Peyer's patch (tissue), 4 donors: ENCODE measurements around the gene ZNF491. TPM values are rescaled to one million over a fixed set of nuclear protein-coding genes. Genes with fewer than 3 reads are reported as not detected.

Experiments used
- DNase-seq, 3 donors: peaks; one replicate each; pipeline ENCODE4 v3.0.0-alpha.2; 2017 to 2019
- H3K27ac ChIP-seq, 4 donors: fragments of 200-600 bp; sonication (generic); one replicate each; pipeline ENCODE4 v1.5.1; 2016 to 2019
- H3K27me3 ChIP-seq, 2 donors: fragments of 200-600 bp; sonication (generic); one replicate each; pipeline ENCODE4 v1.5.1; 2019
- H3K36me3 ChIP-seq, 3 donors: fragments of 200-600 bp; sonication (generic); one replicate each; pipeline ENCODE4 v1.5.1; 2016 to 2019
- H3K4me1 ChIP-seq, 4 donors: fragments of 200-600 bp; sonication (generic); one replicate each; pipeline ENCODE4 v1.5.1; 2016 to 2019
- H3K4me3 ChIP-seq, 4 donors: fragments of 200-600 bp; sonication (generic); 1 replicate in 3 of 4; 2 replicates in 1 of 4; pipeline ENCODE4 v1.5.1; 2016 to 2019; ENCODE audit warnings: mild to moderate bottlenecking in 1 of 4
- H3K9me3 ChIP-seq, 4 donors: fragments of 200-600 bp; sonication (generic); one replicate each; pipeline ENCODE4 v1.5.1; 2016 to 2019; ENCODE audit warnings: mild to moderate bottlenecking in 1 of 4
- POLR2A ChIP-seq, 2 donors: fragments of 450-650 bp; IDR thresholded peaks; one replicate each; pipeline ENCODE4 v1.5.1; 2017; ENCODE audit warnings: antibody characterized with exemption in 2 of 2, mild to moderate bottlenecking in 2 of 2, moderate library complexity in 2 of 2
- total RNA-seq, 4 donors: library from RNA; depleted of rRNA; stranded (reverse); fragments of >200 nt; gene quantifications; one replicate each; pipeline ENCODE4 v1.1.0, GENCODE V29; 2016
- TF ChIP-seq, protein P1 (sequence below), 6 experiments: fragments of 450-650 bp in 4 of 6; fragments of 200-600 bp in 2 of 6; sonication (generic) in 1 of 6; IDR thresholded peaks; one replicate each; pipeline ENCODE4 v1.5.1; 2017 to 2019; ENCODE audit warnings: antibody characterized with exemption in 6 of 6, mild to moderate bottlenecking in 3 of 6, moderate library complexity in 1 of 6

Gene ZNF491
- total RNA-seq, result 1 to 10 TPM; 1.1 to 1.9 (median 1.4) TPM

DNA sequence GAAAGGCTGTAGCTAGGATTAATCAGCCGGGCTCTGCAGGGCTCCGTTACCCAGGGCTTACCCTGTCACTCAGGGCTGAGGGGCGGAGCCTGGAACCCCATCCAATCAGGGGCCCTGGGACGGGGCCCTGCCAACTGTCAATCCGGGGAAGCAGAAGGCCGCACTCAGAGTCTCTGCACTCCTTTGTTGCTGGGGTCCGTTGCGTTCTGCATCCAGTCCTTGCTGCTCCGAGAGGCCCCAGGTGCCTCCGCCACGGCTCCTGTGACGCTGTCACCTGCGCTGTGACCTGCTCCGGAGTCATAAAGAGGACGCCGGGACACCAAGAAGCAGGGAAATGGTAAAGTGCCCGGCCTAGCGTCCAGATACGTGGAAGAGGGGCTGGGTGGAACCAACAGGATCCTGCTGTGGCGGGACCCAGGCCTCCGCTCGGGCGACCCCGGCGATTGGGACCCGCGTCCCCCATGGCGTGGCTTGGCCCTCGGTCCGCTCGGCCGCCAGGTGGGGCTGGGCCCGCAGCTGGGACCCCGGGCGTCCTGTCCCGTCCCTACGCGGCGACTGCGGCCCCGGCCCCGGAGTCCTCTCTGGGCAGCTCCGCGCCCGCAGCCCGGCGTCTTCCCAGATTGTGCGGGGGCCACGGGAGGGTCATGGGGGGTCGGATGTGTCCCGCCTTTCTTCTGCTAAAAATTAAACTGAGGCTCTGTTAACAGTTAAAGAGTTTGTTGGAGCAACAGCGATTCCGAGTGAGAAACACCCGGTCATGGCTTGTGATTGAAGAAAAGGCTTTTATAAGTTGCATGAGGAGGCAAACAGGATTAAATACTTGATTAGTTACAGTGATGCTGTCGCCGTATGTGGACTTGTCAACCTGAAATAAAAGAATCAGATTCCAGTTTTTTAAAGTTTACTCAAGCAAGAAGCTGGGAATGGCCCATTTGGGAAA is at the start of gene ZNF491:
Gene ZNF491 (plus strand): TSS at position 133 of the 940 bp plus-strand sequence. CDS start 7,431 bp downstream, outside the sequence.
- peaks cover 0 to 18% (median 2%) of the 10 kb centered on the region in 4 donors for H3K4me1 ChIP-seq
- H3K27me3 ChIP-seq, result no peaks in the 10 kb centered on the region
- no peaks in the 10 kb centered on the region for H3K9me3 ChIP-seq
- peak within 1 kb of the TSS; percentile 57 to 74 (median 65) for H3K4me3 ChIP-seq
- H3K27ac ChIP-seq, result peak within 1 kb of the TSS; percentile 61 to 82 (median 78)
- peak; percentile 94 to 97 (median 96) for DNase-seq
- H3K36me3 ChIP-seq, result no peaks in the 10 kb centered on the region
- peak; percentile 31 to 58 for TF ChIP-seq POLR2A (IDR thresholded peaks at IDR 0.05)
- TF ChIP-seq, protein P1, sequence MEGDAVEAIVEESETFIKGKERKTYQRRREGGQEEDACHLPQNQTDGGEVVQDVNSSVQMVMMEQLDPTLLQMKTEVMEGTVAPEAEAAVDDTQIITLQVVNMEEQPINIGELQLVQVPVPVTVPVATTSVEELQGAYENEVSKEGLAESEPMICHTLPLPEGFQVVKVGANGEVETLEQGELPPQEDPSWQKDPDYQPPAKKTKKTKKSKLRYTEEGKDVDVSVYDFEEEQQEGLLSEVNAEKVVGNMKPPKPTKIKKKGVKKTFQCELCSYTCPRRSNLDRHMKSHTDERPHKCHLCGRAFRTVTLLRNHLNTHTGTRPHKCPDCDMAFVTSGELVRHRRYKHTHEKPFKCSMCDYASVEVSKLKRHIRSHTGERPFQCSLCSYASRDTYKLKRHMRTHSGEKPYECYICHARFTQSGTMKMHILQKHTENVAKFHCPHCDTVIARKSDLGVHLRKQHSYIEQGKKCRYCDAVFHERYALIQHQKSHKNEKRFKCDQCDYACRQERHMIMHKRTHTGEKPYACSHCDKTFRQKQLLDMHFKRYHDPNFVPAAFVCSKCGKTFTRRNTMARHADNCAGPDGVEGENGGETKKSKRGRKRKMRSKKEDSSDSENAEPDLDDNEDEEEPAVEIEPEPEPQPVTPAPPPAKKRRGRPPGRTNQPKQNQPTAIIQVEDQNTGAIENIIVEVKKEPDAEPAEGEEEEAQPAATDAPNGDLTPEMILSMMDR (IDR thresholded peaks at IDR 0.05), result peak in 4 of 6 experiments; percentile 6 to 39 (median 30)

DNA sequence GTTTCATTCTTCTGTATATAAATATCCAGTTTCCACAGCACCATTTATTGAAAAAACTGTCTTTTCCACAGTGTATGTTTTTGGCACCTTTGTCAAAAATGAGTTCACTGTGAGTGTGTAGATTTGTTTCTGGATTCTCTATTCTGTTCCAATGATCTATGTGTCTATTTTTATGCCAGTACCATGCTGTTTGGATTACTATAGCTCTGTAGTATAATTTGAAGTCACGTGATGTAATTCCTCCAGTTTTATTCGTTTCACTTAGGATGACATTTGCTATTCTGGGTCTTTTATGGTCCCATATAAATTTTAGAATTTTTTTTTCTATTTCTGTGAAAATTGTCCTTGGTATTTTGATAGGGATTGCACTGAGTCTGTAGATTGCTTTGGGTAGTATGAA is 48.6 kb upstream of the ZNF491 start:
- DNase-seq, result no peak
- TF ChIP-seq, protein P1 (IDR thresholded peaks at IDR 0.05), result no peak
- TF ChIP-seq POLR2A (IDR thresholded peaks at IDR 0.05), result no peak
- Histone ChIP-seq H3K4me1 (no peaks in the 10 kb centered on the region), H3K4me3 (no peak overlapping the region), H3K36me3 (no peaks in the 10 kb centered on the region), H3K9me3 (peaks cover 0 to 5% (median 2%) of the 10 kb centered on the region in 4 donors), H3K27me3 (no peaks in the 10 kb centered on the region), H3K27ac (no peak overlapping the region)

GRCh38 chr19:11752244-11752736 is 46.0 kb upstream of the ZNF491 start:
- H3K27me3 ChIP-seq, result no peaks in the 10 kb centered on the region
- H3K4me1 ChIP-seq, result no peaks in the 10 kb centered on the region
- no peak overlapping the region for H3K27ac ChIP-seq
- H3K9me3 ChIP-seq, result peaks cover 0 to 3% (median 0%) of the 10 kb centered on the region in 4 donors
- DNase-seq, result no peak
- no peak overlapping the region for H3K4me3 ChIP-seq
- H3K36me3 ChIP-seq, result no peaks in the 10 kb centered on the region
- TF ChIP-seq, protein P1 (IDR thresholded peaks at IDR 0.05), result no peak
- TF ChIP-seq POLR2A (IDR thresholded peaks at IDR 0.05), result no peak

DNA sequence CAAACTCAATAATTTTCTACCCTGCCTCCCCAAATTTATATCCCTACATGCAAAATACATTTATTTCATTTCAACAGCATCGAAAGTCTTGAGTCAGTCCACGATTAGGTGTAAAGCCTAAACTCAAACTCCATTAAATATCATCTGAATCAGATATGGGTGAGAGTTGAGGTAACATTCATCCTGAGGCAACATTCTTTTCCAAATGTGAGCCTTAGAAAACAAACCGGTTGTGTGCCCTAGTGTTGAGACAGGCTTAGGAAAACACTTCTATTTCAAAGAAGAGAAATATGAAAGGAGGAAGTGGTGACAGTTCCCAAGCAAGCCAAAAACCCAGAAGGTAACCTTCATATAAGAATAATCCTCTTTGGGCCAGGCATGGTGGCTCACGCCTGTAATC is 43.7 kb upstream of the ZNF491 start:
- H3K36me3 ChIP-seq, result no peaks in the 10 kb centered on the region
- H3K27ac ChIP-seq, result no peak overlapping the region
- DNase-seq, result no peak

DNA sequence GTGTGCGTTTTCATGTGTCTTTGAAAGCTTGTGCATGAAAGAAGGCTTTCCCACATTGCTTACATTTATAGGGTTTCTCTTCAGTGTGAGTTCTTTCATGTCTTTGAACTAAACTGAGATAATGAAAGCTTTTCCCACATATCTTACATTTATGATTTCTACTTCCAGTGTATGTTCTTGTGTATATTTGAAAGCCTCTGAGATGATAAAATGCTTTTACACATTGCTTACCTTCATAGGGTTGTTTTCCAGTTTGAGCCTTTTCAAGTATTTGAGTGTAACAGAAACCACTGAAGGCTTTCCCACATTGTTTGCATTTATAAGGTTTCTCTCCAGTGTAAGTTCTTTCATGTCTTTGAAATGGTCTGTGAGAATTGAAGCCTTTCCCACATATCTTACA is 41.4 kb upstream of the ZNF491 start:
- no peak for DNase-seq
- Histone ChIP-seq H3K36me3 (no peaks in the 10 kb centered on the region), H3K27me3 (no peaks in the 10 kb centered on the region), H3K27ac (no peak overlapping the region), H3K4me3 (no peak overlapping the region), H3K9me3 (peaks cover 0 to 3% (median 0%) of the 10 kb centered on the region in 4 donors), H3K4me1 (no peaks in the 10 kb centered on the region)
- TF ChIP-seq POLR2A (IDR thresholded peaks at IDR 0.05), result no peak
- TF ChIP-seq, protein P1 (IDR thresholded peaks at IDR 0.05), result no peak

More for the DNA sequence above, 43.7 kb upstream of the ZNF491 start:
- TF ChIP-seq, protein P1 (IDR thresholded peaks at IDR 0.05), result no peak
- no peak for TF ChIP-seq POLR2A (IDR thresholded peaks at IDR 0.05)
- Histone ChIP-seq H3K4me1 (no peaks in the 10 kb centered on the region), H3K9me3 (peaks cover 0 to 3% (median 0%) of the 10 kb centered on the region in 4 donors), H3K4me3 (no peak overlapping the region), H3K27me3 (no peaks in the 10 kb centered on the region)
